Stimulated activated CD4-positive, alpha-beta T cell treated with anti-CD3 and anti-CD28 coated beads, Interleukin-12 subunit alpha, Interleukin-12 subunit beta, amount 100 ng/mL, for 4 hours (primary cell): ENCODE measurements around the gene FAIM2.
"Not testable (repeated sequence)": the region's sequence is repeated elsewhere in the genome, so short reads cannot be mapped to it uniquely, and the experiment has no call there.

Experiments
- DNase-seq: peaks from one replicate; pipeline ENCODE4 v3.0.0-alpha.2; 2020

Gene FAIM2

GRCh38 chr12:49860921-49861320 lies 42.8 kb downstream of the FAIM2 start:
- DNase-seq, result not testable (repeated sequence)

GRCh38 chr12:49855890-49856289 lies 47.8 kb downstream of the FAIM2 start:
- DNase-seq, result not testable (repeated sequence)

- DNase-seq, result no peak
These were observed 48.7 kb downstream of the FAIM2 start for GRCh38 chr12:49854976-49855375.

- no peak for DNase-seq
These were observed 50.0 kb downstream of the FAIM2 start for GRCh38 chr12:49853671-49854070.

- DNase-seq, result no peak
These were observed 56.5 kb downstream of the FAIM2 start for GRCh38 chr12:49847161-49847560.

- DNase-seq, result no peak
These were observed 57.7 kb downstream of the FAIM2 start for GRCh38 chr12:49846032-49846431.

- DNase-seq, result no peak
These were observed 59.7 kb downstream of the FAIM2 start for GRCh38 chr12:49843876-49844437.

- no peak for DNase-seq
These were observed 60.3 kb downstream of the FAIM2 start for GRCh38 chr12:49843411-49843810.

GRCh38 chr12:49842519-49843352 lies 61.0 kb downstream of the FAIM2 start, which contains the start of gene BCDIN3D:
Gene BCDIN3D, minus strand, starts transcription at chr12:49843106. Its CDS starts 19 bp downstream, at chr12:49843087.
- peak; percentile 94 for DNase-seq

- DNase-seq, result no peak
These were observed 64.6 kb downstream of the FAIM2 start for GRCh38 chr12:49838973-49839633.

GRCh38 chr12:49832836-49833421 lies 70.8 kb downstream of the FAIM2 start:
- DNase-seq, result no peak

GRCh38 chr12:49831717-49832116 lies 72.0 kb downstream of the FAIM2 start:
- no peak for DNase-seq

GRCh38 chr12:49828133-49829091 lies 75.3 kb downstream of the FAIM2 start, which contains the start of gene NCKAP5L:
Gene NCKAP5L, minus strand, starts transcription at chr12:49828413. Its CDS starts 24,369 bp downstream, at chr12:49804044.
- DNase-seq, result peak; percentile 92

- peak; percentile 36 for DNase-seq
These were observed 76.2 kb downstream of the FAIM2 start for GRCh38 chr12:49827401-49828099.

- no peak for DNase-seq
These were observed 76.7 kb downstream of the FAIM2 start for GRCh38 chr12:49827051-49827400.

GRCh38 chr12:49825971-49826421 lies 77.7 kb downstream of the FAIM2 start:
- no peak for DNase-seq

GRCh38 chr12:49825360-49825970 lies 78.2 kb downstream of the FAIM2 start:
- no peak for DNase-seq

- DNase-seq, result no peak
These were observed 78.8 kb downstream of the FAIM2 start for GRCh38 chr12:49824895-49825294.

- no peak for DNase-seq
These were observed 79.3 kb downstream of the FAIM2 start for GRCh38 chr12:49824416-49824815.

GRCh38 chr12:49823951-49824350 lies 79.7 kb downstream of the FAIM2 start:
- no peak for DNase-seq

GRCh38 chr12:49823350-49823749 lies 80.3 kb downstream of the FAIM2 start:
- DNase-seq, result no peak
